OCI-LY7 (cell line): Measurements from ENCODE around the gene PARVB. TPM values are rescaled to one million over a fixed set of nuclear protein-coding genes. Genes with fewer than 3 reads are reported as not detected.

Experiments
- BruUV-seq: library from RNA; stranded (reverse); fragments of 400-500 nt; replicated peaks from 2 replicates; lab custom pipeline; 2021; lab: Mats Ljungman, UMichigan
- CTCF ChIA-PET: fragments of 300-600 bp; sonication (Branson Sonifier 250); formaldehyde crosslinking; loops from one replicate; lab custom pipeline; 2022; ENCODE audit warnings: antibody characterized with exemption; ENCODE audit not compliant: unreplicated experiment; lab: Charles Lee
- POLR2A ChIA-PET: fragments of 300-600 bp; sonication (Branson Sonifier 250); formaldehyde crosslinking; loops from one replicate; lab custom pipeline; 2022; ENCODE audit warnings: antibody characterized with exemption; lab: Charles Lee
- DNase-seq: peaks from one replicate; pipeline ENCODE4 v3.0.0-alpha.2; 2015; ENCODE audit warnings: low spot score
- H2AFZ ChIP-seq: fragments of 200-600 bp; sonication (generic), shearing (Covaris generic); 2 replicates; pipeline ENCODE4 v1.6.1; 2014; ENCODE audit warnings: mild to moderate bottlenecking, antibody characterized with exemption, low read length, moderate library complexity
- H3K27ac ChIP-seq: fragments of 200-600 bp; sonication (generic); 2 replicates; pipeline ENCODE4 v1.5.1; 2014; ENCODE audit warnings: mixed run types, low read depth, mild to moderate bottlenecking, moderate library complexity, low read length, inconsistent platforms; ENCODE audit not compliant: poor library complexity, severe bottlenecking
- H3K36me3 ChIP-seq: fragments of 200-600 bp; sonication (generic); 2 replicates; pipeline ENCODE4 v1.6.1; 2014; ENCODE audit warnings: mild to moderate bottlenecking, antibody characterized with exemption, low read length, moderate library complexity, mixed read lengths; ENCODE audit not compliant: insufficient read depth
- H3K4me1 ChIP-seq: fragments of 200-600 bp; sonication (generic); 2 replicates; pipeline ENCODE4 v1.5.1; 2014; ENCODE audit warnings: mild to moderate bottlenecking, low read length; ENCODE audit not compliant: insufficient read depth, poor library complexity, severe bottlenecking
- H3K4me2 ChIP-seq: fragments of 200-600 bp; sonication (generic); 2 replicates; pipeline ENCODE4 v1.6.1; 2014; ENCODE audit warnings: mild to moderate bottlenecking, low read length
- H3K4me3 ChIP-seq: fragments of 200-600 bp; sonication (generic); 2 replicates; pipeline ENCODE4 v1.5.1; 2014; ENCODE audit warnings: mild to moderate bottlenecking, low read depth, low read length; ENCODE audit not compliant: poor library complexity, severe bottlenecking
- H3K79me2 ChIP-seq: fragments of 200-600 bp; sonication (generic); 2 replicates; pipeline ENCODE4 v1.6.1; 2016; ENCODE audit warnings: low read depth, mild to moderate bottlenecking, low read length, moderate library complexity, mixed read lengths; ENCODE audit not compliant: insufficient read depth
- H3K9me2 ChIP-seq: fragments of 200-600 bp; sonication (generic); 2 replicates; pipeline ENCODE4 v1.6.1; 2016; ENCODE audit warnings: mild to moderate bottlenecking, low read length, mixed read lengths; ENCODE audit not compliant: insufficient read depth
- H3K9me3 ChIP-seq: fragments of 200-600 bp; sonication (generic); 2 replicates; pipeline ENCODE4 v1.6.1; 2014; ENCODE audit warnings: mild to moderate bottlenecking, mixed run types, low read length, mixed read lengths
- H4K20me1 ChIP-seq: fragments of 200-600 bp; sonication (generic); 2 replicates; pipeline ENCODE4 v1.6.1; 2014; ENCODE audit warnings: mild to moderate bottlenecking, antibody characterized with exemption, low read length, moderate library complexity, mixed read lengths; ENCODE audit not compliant: insufficient read depth
- EZH2phosphoT487 ChIP-seq: fragments of 200-600 bp; sonication (generic); IDR thresholded peaks from 2 replicates; pipeline ENCODE4 v1.6.1; 2018; ENCODE audit warnings: low read depth, borderline replicate concordance, mild to moderate bottlenecking, mixed run types, antibody characterized with exemption, low read length, moderate library complexity, mixed read lengths
- intact Hi-C: fragments of 100-400 bp; cut with micrococcal nuclease; formaldehyde crosslinking; loops from one replicate; pipeline ENCODE4 v1.10.0; 2022; ENCODE audit not compliant: unreplicated experiment
- total RNA-seq, 2 experiments: library from RNA; depleted of rRNA in 1 of 2; stranded (reverse); fragments of >200 nt in 1 of 2; shearing (Covaris generic) in 1 of 2; gene quantifications; 2 replicates each; pipeline ENCODE4 v1.2.3, GENCODE V29; 2014 to 2022
- TF ChIP-seq, protein P1 (sequence below): fragments of 200-600 bp; sonication (generic); conservative IDR thresholded peaks from 2 replicates; pipeline ENCODE4 v1.5.1; 2014; ENCODE audit warnings: mild to moderate bottlenecking, antibody characterized with exemption, low read length, moderate library complexity, mixed read lengths

PARVB gene
- total RNA-seq, 2 experiments from 2014 or later: 0.34 TPM; not detected in 1

DNA sequence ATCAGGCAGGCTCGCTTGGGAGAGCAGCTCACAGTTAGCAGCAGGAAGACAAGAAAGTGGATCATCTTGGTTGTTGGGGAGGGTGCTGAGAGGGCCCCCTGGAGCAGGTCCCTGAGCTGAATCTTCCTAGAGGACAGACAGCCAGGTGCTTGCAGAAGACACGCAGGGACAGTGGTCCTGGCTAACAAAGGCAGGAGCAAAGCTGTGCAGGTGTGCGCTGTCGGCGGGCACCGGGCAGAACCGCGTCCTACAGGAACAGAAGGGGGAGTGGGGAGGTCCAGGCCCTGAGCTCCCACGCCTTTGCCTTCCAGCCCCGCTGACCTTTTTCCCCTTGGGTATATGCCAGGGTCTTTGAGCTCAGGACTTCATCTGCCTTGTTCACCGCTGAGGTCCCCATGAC, 30.1 kb upstream of the PARVB start:
- Histone ChIP-seq H3K27ac (no peak overlapping the region), H3K4me1 (peaks cover 10% of the 10 kb centered on the region), H3K79me2 (no peaks in the 10 kb centered on the region), H3K4me3 (no peak overlapping the region), H2AFZ (no peak overlapping the region), H3K9me2 (no peaks in the 10 kb centered on the region), H3K36me3 (peaks cover 93% of the 10 kb centered on the region), H4K20me1 (no peaks in the 10 kb centered on the region), H3K9me3 (no peaks in the 10 kb centered on the region), H3K4me2 (no peak overlapping the region)
- ChIA-PET POLR2A (interaction anchor here (1.2 kb wide), 1 partner anchor 92 kb away, joined by 3 read pairs; no protein-coding TSS in a partner anchor), CTCF (interaction anchor here (0.8 to 1.0 kb wide), 2 partner anchors 92 to 577 kb away, joined by 4 to 8 read pairs; no protein-coding TSS in a partner anchor)
- no TSS peak for BruUV-seq
- no peak for DNase-seq
- TF ChIP-seq EZH2phosphoT487: no peak
- TF ChIP-seq, protein P1, sequence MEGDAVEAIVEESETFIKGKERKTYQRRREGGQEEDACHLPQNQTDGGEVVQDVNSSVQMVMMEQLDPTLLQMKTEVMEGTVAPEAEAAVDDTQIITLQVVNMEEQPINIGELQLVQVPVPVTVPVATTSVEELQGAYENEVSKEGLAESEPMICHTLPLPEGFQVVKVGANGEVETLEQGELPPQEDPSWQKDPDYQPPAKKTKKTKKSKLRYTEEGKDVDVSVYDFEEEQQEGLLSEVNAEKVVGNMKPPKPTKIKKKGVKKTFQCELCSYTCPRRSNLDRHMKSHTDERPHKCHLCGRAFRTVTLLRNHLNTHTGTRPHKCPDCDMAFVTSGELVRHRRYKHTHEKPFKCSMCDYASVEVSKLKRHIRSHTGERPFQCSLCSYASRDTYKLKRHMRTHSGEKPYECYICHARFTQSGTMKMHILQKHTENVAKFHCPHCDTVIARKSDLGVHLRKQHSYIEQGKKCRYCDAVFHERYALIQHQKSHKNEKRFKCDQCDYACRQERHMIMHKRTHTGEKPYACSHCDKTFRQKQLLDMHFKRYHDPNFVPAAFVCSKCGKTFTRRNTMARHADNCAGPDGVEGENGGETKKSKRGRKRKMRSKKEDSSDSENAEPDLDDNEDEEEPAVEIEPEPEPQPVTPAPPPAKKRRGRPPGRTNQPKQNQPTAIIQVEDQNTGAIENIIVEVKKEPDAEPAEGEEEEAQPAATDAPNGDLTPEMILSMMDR: no peak
- intact Hi-C loops: no loop called here

- Histone ChIP-seq H3K9me2 (no peaks in the 10 kb centered on the region), H3K4me2 (no peak overlapping the region)
Observed at GRCh38 chr22:43994416-43994815, 29.7 kb upstream of the PARVB start.

More at GRCh38 chr22:43994416-43994815, 29.7 kb upstream of the PARVB start:
- Histone ChIP-seq H3K36me3 (peaks cover 94% of the 10 kb centered on the region), H3K4me1 (peaks cover 10% of the 10 kb centered on the region), H3K9me3 (no peaks in the 10 kb centered on the region), H2AFZ (no peak overlapping the region), H4K20me1 (no peaks in the 10 kb centered on the region), H3K27ac (no peak overlapping the region), H3K4me3 (no peak overlapping the region), H3K79me2 (no peaks in the 10 kb centered on the region)
- TF ChIP-seq, protein P1: no peak
- no peak for TF ChIP-seq EZH2phosphoT487
- DNase-seq: no peak
- ChIA-PET POLR2A (no interaction called here), CTCF (no interaction called here)
- intact Hi-C loops: no loop called here
- no TSS peak for BruUV-seq
